RCC 7860 (cell line): ENCODE measurements around the gene BRCA1.

Experiments
- DNase-seq: peaks from one replicate; pipeline ENCODE4 v3.0.0-alpha.2; 2015; ENCODE audit warnings: low spot score
- FAIRE-seq: peaks from 2 replicates; lab custom pipeline; 2012; peaks lifted over from hg19 to GRCh38; lab: Jason Lieb, UNC

The BRCA1 gene

GRCh38 chr17:43025766-43026537 lies 99.2 kb downstream of the BRCA1 start:
- no peak for FAIRE-seq
- DNase-seq, result no peak

- FAIRE-seq, result no peak
- DNase-seq, result no peak
Measured at GRCh38 chr17:43025290-43025657, 99.9 kb downstream of the BRCA1 start.

- DNase-seq (peak; percentile 64), FAIRE-seq (no peak)
Measured at GRCh38 chr17:43024407-43025289, 100.5 kb downstream of the BRCA1 start, which contains the start of gene RND2. RND2 (plus strand) TSS chr17:43025231; CDS start chr17:43025348, 117 bp downstream.

- FAIRE-seq (no peak), DNase-seq (peak; percentile 54)
Measured at GRCh38 chr17:43021741-43022512, 103.2 kb downstream of the BRCA1 start, which contains the start of gene VAT1. VAT1 (minus strand) TSS chr17:43022385; CDS start chr17:43022322, 63 bp downstream.

- DNase-seq, result peak; percentile 55
- no peak for FAIRE-seq
Measured at GRCh38 chr17:43020789-43021740, 104.1 kb downstream of the BRCA1 start.

GRCh38 chr17:43020030-43020621 lies 105.0 kb downstream of the BRCA1 start:
- no peak for FAIRE-seq
- no peak for DNase-seq

GRCh38 chr17:43019418-43019817 lies 105.7 kb downstream of the BRCA1 start:
- FAIRE-seq (no peak), DNase-seq (no peak)

- DNase-seq, result no peak
- FAIRE-seq, result no peak
Measured at GRCh38 chr17:43018932-43019331, 106.2 kb downstream of the BRCA1 start.

- FAIRE-seq, result no peak
- no peak for DNase-seq
Measured at GRCh38 chr17:43018008-43018853, 106.9 kb downstream of the BRCA1 start.

GRCh38 chr17:43016216-43016615 lies 108.9 kb downstream of the BRCA1 start:
- FAIRE-seq (no peak), DNase-seq (no peak)

GRCh38 chr17:43015579-43015978 lies 109.6 kb downstream of the BRCA1 start:
- FAIRE-seq, result no peak
- DNase-seq, result no peak

- DNase-seq (no peak), FAIRE-seq (no peak)
Measured at GRCh38 chr17:43014649-43015542, 110.3 kb downstream of the BRCA1 start.

GRCh38 chr17:43014020-43014648 lies 111.0 kb downstream of the BRCA1 start:
- DNase-seq (no peak), FAIRE-seq (no peak)

GRCh38 chr17:43013296-43013695 lies 111.9 kb downstream of the BRCA1 start:
- DNase-seq (no peak), FAIRE-seq (no peak)

- FAIRE-seq (no peak), DNase-seq (no peak)
Measured at GRCh38 chr17:43011728-43012472, 113.3 kb downstream of the BRCA1 start.

- FAIRE-seq (no peak), DNase-seq (no peak)
Measured at GRCh38 chr17:43010667-43011308, 114.4 kb downstream of the BRCA1 start.
